Dendritic cell treated with granulocyte-macrophage colony-stimulating factor and Interleukin-4, amounts not matched to agents 40 ng/mL and 50 ng/mL, for 4 days (primary cell): ENCODE data around the gene PANK2.
"Not testable (repeated sequence)": the region's sequence is repeated elsewhere in the genome, so short reads cannot be mapped to it uniquely, and the experiment has no call there.

ENCODE experiments used
- H3K27ac Mint-ChIP-seq: one replicate; pipeline ENCODE4 v1.8.0; 2022; ENCODE audit warnings: mild to moderate bottlenecking, mixed read lengths
- H3K27me3 Mint-ChIP-seq: one replicate; pipeline ENCODE4 v1.8.0; 2022; ENCODE audit warnings: mild to moderate bottlenecking, mixed read lengths
- H3K36me3 Mint-ChIP-seq: one replicate; pipeline ENCODE4 v1.8.0; 2022; ENCODE audit warnings: low read depth, mixed read lengths
- H3K4me1 Mint-ChIP-seq: one replicate; pipeline ENCODE4 v1.8.0; 2022; ENCODE audit warnings: low read depth, mixed read lengths
- H3K4me3 Mint-ChIP-seq: one replicate; pipeline ENCODE4 v1.8.0; 2022; ENCODE audit warnings: mild to moderate bottlenecking, moderate library complexity, mixed read lengths
- H3K9me3 Mint-ChIP-seq: one replicate; pipeline ENCODE4 v1.8.0; 2022; ENCODE audit warnings: mixed read lengths
- intact Hi-C: fragments of 100-400 bp; cut with micrococcal nuclease; formaldehyde crosslinking; loops from one replicate; pipeline ENCODE4 v1.15.0; 2022

PANK2 gene

DNA sequence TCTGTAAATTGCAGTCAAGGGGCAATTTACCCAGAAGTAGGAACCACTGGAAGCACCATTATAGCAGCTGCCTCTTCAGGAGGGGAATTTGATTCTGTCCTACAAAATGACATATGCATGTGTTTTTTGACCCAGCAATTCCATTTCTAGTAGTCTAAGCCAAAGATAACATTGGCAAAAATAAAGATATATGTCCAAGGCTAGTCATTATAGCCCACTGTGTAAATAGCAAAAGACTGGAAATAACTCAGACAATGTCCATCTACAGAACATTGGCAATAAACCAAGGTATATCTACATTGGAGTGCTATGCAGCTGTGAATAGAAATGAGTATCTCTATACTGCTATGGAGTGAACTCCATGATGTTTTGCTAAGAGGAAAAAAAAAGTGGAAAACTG, 12.5 kb upstream of the PANK2 start:
- Mint-ChIP-seq H3K36me3 (peaks cover 44% of the 10 kb centered on the region), H3K27me3 (no peaks in the 10 kb centered on the region), H3K9me3 (no peaks in the 10 kb centered on the region), H3K27ac (no peak overlapping the region), H3K4me1 (peaks cover 47% of the 10 kb centered on the region), H3K4me3 (no peak overlapping the region)
- intact Hi-C loops = no loop called here

DNA sequence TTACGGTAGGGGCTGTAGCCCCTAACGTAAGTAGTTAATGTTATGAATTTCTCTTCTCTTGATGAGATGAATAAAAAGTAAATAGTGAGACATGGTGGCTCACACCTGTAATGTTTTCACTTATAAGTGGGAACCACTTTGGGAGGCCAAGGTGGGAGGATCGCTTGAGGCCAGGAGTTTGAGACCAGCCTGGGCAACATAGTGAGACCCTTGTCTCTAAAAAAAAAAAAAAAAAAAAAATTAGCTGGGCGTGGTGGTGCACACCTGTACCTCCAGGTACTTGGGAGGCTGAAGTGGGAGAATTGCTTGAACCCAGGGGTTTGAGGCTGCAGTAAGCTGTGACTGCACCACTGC, 10.3 kb upstream of the PANK2 start:
- H3K27me3 Mint-ChIP-seq, intact Hi-C loops: not testable (repeated sequence)

DNA sequence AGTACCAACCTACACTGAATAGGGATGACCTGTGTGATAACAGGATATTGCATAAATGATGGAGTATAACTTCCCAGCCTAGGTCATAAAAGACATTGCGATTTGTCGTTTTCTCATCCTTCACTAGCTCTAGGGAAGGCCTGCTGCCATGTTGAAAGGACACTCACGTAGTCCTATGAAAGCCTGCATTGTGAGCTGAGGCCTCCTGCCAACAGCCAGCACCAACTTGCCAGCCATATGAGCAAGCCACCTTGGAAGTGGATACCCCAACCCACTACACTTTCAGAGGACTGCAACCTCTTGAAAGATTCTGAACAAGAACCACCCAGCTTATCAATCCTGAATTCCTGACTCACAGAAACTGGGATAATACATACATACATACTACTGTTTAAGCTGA, 3.5 kb upstream of the PANK2 start:
- Mint-ChIP-seq H3K27ac (no peak overlapping the region), H3K4me1 (peaks cover 12% of the 10 kb centered on the region), H3K27me3 (no peaks in the 10 kb centered on the region), H3K36me3 (peaks cover 61% of the 10 kb centered on the region), H3K4me3 (no peak overlapping the region), H3K9me3 (no peaks in the 10 kb centered on the region)
- intact Hi-C loops = no loop called here

More for the DNA sequence above, 10.3 kb upstream of the PANK2 start:
- Mint-ChIP-seq H3K36me3 (peaks cover 35% of the 10 kb centered on the region), H3K4me1 (peaks cover 35% of the 10 kb centered on the region), H3K27ac (peak overlapping the region; percentile 74)
- H3K4me3 Mint-ChIP-seq, H3K9me3 Mint-ChIP-seq: not testable (repeated sequence)

DNA sequence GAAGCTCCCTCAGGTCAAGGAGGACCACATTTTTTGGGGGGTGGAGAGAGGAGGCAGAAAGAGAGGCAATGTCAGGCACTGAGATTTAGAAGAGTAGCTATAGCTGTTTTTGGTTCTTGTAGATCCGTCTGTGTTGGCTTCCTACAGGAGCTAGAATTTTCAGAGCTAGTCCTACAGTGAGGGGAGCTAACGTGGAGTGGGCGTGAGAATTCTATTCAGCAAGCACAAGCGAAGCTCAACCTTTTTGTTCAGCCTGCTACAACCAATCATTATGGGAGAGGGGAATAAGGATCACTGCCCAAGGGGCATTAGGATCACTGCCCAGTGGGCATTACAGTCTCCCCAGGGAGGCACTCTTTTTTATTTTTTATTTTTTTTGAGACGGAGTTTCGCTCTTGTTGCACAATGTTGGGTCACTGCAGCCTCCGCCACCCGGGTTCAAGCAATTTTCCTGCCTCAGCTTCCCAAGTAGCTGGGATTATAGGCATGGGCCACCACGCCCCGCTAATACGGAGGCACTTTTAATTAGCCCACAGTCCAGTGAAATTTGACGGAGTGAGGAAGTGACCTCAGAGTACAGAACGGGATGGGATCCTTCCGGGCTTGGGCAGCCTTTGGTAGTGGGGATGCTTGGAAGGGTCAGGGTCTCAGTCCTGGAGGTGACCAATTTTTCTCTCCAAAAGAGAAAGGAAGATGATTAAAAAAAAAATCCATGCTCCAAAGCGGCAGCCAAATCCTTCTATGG, 1.1 kb upstream of the PANK2 start:
- Mint-ChIP-seq H3K4me3 (peak overlapping the region; percentile 94), H3K4me1 (peaks cover 23% of the 10 kb centered on the region), H3K27me3 (no peaks in the 10 kb centered on the region), H3K27ac (peak overlapping the region; percentile 93), H3K36me3 (peaks cover 68% of the 10 kb centered on the region), H3K9me3 (no peaks in the 10 kb centered on the region)
- intact Hi-C loops = loop anchor here (2.0 kb wide), 1 partner anchor 15 kb away; no protein-coding TSS in a partner anchor

DNA sequence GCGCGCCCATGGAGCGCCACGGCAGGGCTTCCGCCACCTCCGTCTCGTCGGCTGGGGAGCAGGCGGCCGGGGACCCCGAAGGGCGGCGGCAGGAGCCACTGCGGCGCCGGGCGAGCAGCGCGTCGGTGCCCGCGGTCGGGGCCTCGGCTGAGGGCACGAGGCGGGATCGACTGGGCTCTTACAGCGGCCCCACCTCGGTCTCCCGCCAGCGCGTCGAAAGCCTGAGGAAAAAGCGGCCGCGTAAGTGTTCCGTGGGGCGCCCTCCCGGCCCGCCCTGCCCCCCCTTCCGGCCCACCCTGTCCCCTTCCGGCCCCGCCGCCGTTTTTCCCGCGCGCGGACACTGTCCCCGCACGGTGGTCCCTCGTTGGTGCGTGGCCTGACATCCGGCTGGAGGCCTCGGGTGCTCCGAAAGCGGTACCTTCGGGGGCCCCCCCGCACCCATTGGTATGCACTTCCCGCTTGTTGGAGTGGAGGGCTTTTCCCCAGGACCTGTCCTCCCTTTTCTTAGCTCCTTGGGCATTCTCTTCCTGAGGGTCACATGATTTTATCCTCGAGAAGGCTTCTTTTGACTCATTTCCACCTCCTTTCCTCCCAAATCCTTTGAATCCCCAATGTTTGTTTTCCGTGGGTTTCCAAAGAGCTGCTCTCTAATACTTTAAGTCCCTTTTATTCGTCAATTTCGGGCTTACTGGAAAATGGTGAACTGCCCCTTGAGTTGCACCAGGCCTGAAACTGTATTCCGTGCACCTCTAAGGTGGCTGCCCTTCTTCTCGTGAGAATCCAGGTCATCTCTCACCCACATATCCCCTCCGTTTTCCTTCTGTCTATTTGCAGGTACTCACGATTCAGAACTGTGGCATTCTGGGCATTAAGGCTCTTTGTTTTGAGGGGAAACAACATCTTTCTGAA, 556 bp downstream of the PANK2 start:
- Mint-ChIP-seq H3K4me3 (peak overlapping the region; percentile 96), H3K4me1 (peaks cover 34% of the 10 kb centered on the region), H3K36me3 (peaks cover 80% of the 10 kb centered on the region), H3K27ac (peak overlapping the region; percentile 93), H3K27me3 (no peaks in the 10 kb centered on the region), H3K9me3 (no peaks in the 10 kb centered on the region)
- intact Hi-C loops = loop anchor here (2.0 to 5.0 kb wide), 2 partner anchors 13 to 38 kb away; no protein-coding TSS in a partner anchor

DNA sequence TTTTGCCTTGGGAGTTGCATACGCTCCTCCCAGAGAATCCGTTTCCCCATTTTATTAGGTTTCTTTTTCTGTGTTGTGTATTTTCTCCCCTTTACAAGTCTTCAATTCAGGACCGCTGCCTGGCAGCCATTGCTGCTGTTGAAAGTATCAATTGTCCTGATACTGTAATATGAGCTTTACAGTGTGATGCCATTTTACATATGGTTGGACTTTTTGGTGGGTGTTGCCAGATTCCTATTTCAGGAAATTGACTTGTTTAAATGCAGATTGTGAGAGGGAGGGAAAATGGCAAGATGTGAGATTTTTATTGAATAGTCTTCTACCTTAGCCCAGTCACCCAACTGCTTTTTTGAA, 1.2 kb downstream of the PANK2 start:
- Mint-ChIP-seq H3K27ac (peak overlapping the region; percentile 93), H3K27me3 (no peaks in the 10 kb centered on the region)
- intact Hi-C loops = loop anchor here (5.0 kb wide), 1 partner anchor 37 kb away; no protein-coding TSS in a partner anchor

DNA sequence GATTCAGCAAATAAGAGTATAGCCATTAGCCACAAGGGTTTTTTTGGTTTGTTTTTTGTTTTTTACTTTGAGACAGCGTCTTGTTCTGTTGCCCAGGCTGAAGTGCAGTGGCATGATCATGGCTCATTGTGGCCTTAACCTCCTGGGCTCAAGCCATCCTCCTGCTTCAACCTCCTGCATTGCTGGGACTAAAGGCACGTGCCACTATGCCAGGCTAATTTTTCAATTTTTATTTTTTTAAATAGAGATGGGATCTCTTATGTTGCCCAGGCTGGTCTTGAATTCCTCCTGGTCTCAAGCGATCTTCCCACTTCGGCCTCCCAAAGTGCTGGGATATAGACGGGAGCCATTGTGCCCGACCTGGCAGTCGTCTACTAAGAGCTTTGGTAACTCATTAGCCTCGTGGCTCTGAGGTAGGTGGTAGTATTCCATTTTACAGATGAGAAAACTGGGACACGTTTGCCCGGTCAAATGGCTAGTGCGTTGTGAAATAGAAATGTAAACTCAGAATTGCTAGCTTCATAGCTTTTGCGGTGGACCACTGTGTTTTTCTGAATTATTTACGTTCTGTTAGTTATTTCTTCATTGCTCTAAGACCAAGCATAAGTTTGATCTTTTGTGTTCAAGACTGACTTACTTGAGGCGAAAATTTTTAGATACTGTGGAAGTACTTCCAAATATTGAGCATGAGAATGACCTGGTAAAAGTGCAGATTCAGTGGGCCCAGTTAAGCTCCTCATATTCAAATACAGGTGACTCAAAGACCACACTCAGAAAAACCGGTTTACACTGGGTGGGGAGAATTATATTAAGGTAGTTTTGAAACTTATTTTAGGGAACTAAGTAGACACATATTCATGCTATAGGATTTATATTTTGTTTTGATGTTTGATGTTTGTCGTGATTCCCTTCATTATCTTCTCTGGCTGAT, 2.1 kb downstream of the PANK2 start:
- Mint-ChIP-seq H3K4me1 (peaks cover 39% of the 10 kb centered on the region), H3K9me3 (no peaks in the 10 kb centered on the region), H3K4me3 (peak overlapping the region; percentile 96), H3K27me3 (no peaks in the 10 kb centered on the region), H3K36me3 (peaks cover 74% of the 10 kb centered on the region), H3K27ac (peak overlapping the region; percentile 93)
- intact Hi-C loops = loop anchor here (5.0 kb wide), 1 partner anchor 36 kb away; no protein-coding TSS in a partner anchor

More for the DNA sequence above, 1.2 kb downstream of the PANK2 start:
- Mint-ChIP-seq H3K36me3 (peaks cover 79% of the 10 kb centered on the region), H3K9me3 (no peaks in the 10 kb centered on the region), H3K4me1 (peaks cover 38% of the 10 kb centered on the region), H3K4me3 (peak overlapping the region; percentile 96)

DNA sequence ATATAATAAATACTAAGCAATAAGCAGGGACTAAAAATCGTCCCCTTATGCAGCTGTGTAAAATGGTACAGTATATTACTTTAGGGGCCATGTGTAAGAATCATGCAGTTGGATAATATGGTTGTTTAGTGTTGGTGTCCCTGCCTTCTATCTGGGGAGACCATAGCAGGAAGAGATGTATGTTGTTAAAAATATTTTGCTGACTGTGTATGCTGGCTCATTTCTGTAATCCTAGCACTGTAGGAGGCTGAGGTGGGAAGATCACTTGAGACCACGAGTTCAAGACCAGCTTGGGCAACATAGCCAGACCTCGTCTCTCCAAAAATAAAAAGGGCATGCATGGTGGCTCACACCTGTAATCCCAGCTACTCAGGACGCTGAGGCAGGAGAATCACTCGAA, 5.6 kb downstream of the PANK2 start:
- Mint-ChIP-seq H3K36me3 (peaks cover 69% of the 10 kb centered on the region), H3K4me3 (peak overlapping the region; percentile 60), H3K4me1 (peaks cover 58% of the 10 kb centered on the region), H3K9me3 (no peaks in the 10 kb centered on the region), H3K27ac (no peak overlapping the region), H3K27me3 (no peaks in the 10 kb centered on the region)
- intact Hi-C loops = loop anchor here (5.0 kb wide), 1 partner anchor 33 kb away; no protein-coding TSS in a partner anchor

DNA sequence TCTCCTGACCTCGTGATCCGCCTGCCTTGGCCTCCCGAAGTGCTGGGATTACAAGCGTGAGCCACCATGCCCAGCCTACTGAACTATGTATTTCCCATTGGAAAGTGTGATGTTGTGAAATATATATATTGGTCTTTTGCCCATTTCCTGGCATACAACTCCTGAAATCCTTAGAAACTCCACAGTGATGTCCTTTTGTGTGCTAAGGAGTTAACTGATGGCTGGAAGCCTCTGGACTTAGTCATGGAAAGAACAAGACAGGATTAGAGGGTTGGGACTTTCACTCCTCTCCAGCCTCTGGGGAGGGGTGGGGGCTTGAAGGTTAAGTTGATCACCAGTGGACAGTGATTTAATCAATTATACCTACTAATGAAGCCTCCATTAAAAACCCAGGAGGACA, 7.1 kb downstream of the PANK2 start:
- no peaks in the 10 kb centered on the region for H3K9me3 Mint-ChIP-seq
- H3K36me3 Mint-ChIP-seq = peaks cover 60% of the 10 kb centered on the region
- H3K27me3 Mint-ChIP-seq = no peaks in the 10 kb centered on the region
- H3K4me3 Mint-ChIP-seq = peak overlapping the region; percentile 58
- intact Hi-C loops = no loop called here
- H3K4me1 Mint-ChIP-seq = peaks cover 72% of the 10 kb centered on the region
- H3K27ac Mint-ChIP-seq = peak overlapping the region; percentile 65

DNA sequence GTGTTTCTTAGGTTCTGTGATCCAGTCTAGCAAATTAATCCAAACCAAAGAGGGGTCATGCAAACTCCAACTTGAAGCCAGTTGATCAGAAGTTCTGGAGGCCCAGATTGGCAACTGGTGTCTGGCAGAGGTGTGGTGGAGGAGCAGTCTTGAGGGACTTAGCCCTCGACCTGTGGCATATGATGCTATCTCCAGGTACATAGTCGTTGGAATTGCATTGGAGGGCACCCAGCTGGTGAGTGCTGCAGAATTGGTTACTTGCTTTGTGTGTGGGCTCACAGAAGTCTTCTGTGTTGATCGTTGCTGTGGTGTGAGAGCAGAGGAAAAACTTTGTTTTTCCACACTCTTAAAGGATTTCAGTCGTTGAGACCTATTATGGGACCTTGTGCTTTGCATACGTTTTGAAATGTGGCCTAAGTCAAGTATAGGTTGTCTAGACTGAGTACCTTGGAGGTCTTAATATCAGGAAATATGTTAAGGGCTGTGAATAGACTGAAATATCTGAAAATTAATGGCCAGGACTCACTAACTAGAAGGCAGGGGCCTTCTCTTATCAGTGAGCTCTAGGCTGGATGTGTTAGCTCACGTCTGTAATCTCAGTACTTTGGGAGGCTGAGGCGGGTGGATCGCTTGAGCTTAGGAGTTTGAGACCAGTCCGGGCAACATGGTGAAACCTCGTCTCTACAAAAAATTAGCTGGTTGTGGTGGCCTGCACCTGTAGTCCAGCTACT, 7.8 kb downstream of the PANK2 start:
- H3K4me1 Mint-ChIP-seq = peaks cover 75% of the 10 kb centered on the region
- H3K27ac Mint-ChIP-seq = peak overlapping the region; percentile 65
- H3K36me3 Mint-ChIP-seq = peaks cover 56% of the 10 kb centered on the region
- no peaks in the 10 kb centered on the region for H3K27me3 Mint-ChIP-seq
- intact Hi-C loops = no loop called here
- H3K4me3 Mint-ChIP-seq = peak overlapping the region; percentile 58
- H3K9me3 Mint-ChIP-seq = no peaks in the 10 kb centered on the region

DNA sequence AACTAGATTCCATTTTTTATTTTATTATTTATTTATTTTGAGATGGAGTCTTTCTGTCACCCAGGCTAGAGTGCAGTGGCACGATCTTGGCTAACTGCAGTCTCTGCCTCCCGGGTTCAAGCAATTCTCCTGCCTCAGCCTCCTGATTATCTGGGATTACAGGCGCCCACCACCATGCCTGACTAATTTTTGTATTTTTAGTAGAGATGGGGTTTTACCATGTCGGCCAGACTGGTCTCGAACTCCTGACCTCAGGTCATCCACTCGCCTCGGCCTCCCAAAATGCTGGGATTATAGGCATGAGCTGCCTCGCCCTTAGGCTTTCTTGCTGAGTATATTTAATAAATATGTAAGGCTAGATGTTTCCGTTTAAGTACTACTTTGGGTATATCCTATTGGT, 9.0 kb downstream of the PANK2 start:
- intact Hi-C loops, H3K27me3 Mint-ChIP-seq, H3K9me3 Mint-ChIP-seq, H3K4me3 Mint-ChIP-seq: not testable (repeated sequence)
- H3K4me1 Mint-ChIP-seq = peaks cover 76% of the 10 kb centered on the region
- peaks cover 51% of the 10 kb centered on the region for H3K36me3 Mint-ChIP-seq
- H3K27ac Mint-ChIP-seq = peak overlapping the region; percentile 77

DNA sequence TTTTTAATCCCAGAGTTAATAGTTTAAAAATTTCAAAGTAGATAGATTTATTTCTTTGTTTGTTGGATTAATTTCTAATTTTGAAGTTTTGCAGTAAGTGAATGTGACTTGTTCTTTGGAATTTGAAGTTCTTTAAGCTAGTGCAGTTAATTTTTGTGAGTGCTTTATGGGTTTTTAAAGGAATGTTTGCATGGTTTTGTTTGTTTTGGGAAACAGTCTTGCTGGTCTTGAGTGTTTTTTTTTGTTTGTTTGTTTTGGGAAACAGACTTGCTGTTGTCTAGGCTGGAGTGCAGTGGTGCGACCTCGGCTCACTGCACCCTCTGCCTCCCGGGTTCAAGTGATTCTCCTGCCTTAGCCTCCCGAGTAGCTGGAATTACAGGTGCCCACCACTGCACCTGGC, 9.5 kb downstream of the PANK2 start:
- H3K36me3 Mint-ChIP-seq = peaks cover 50% of the 10 kb centered on the region
- H3K4me3 Mint-ChIP-seq = peak overlapping the region; percentile 47
- peak overlapping the region; percentile 77 for H3K27ac Mint-ChIP-seq
- H3K9me3 Mint-ChIP-seq = no peaks in the 10 kb centered on the region
- peaks cover 75% of the 10 kb centered on the region for H3K4me1 Mint-ChIP-seq
- intact Hi-C loops = no loop called here
- H3K27me3 Mint-ChIP-seq = no peaks in the 10 kb centered on the region

DNA sequence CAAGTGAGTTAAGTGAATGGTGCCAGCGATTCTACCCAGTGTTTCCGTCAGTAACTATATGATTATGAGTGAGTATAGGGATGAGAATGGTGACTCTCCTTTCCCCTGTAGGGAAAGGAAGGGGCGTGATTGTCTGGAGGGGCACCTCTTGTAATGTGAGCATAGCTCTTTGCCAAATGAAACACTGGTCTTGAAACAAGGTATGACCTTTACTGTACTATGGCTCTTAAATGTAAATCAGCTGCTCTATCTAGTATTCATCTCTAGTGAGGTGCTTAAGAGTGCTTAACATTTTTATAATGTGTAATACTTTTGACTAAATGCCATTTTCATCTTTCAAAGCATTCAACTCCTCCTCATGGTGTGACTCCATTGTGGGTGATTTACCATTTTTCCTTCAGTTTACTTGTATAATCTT, 11.0 kb downstream of the PANK2 start:
- no peaks in the 10 kb centered on the region for H3K27me3 Mint-ChIP-seq
- H3K4me1 Mint-ChIP-seq = peaks cover 78% of the 10 kb centered on the region
- peaks cover 45% of the 10 kb centered on the region for H3K36me3 Mint-ChIP-seq
- peak overlapping the region; percentile 77 for H3K27ac Mint-ChIP-seq
- H3K4me3 Mint-ChIP-seq = peak overlapping the region; percentile 58
- intact Hi-C loops = loop anchor here (2.0 kb wide), 1 partner anchor 25 kb away; no protein-coding TSS in a partner anchor
- no peaks in the 10 kb centered on the region for H3K9me3 Mint-ChIP-seq
